H1 (cell line): ENCODE data around the gene LEMD2. TPM values are rescaled to one million over a fixed set of nuclear protein-coding genes. Genes with fewer than 3 reads are reported as not detected.

Experiments
- CTCF ChIA-PET: fragments of 300-600 bp; sonication (Branson Sonifier 250); formaldehyde crosslinking; loops from one replicate; lab custom pipeline; 2021; ENCODE audit not compliant: partially characterized antibody; lab: Charles Lee
- POLR2A ChIA-PET: fragments of 300-600 bp; sonication (Branson Sonifier 250); formaldehyde crosslinking; loops from one replicate; lab custom pipeline; 2021; ENCODE audit warnings: inconsistent platforms; ENCODE audit not compliant: partially characterized antibody; lab: Charles Lee
- DNase-seq, 2 experiments: peaks; one replicate each; pipeline versions ENCODE4 v3.0.0 to v3.0.0-alpha.2; 2010 to 2022; ENCODE audit warnings: low spot score in 2 of 2, low read depth in 1 of 2, mixed read lengths in 1 of 2
- FAIRE-seq: peaks from 2 replicates; lab custom pipeline; 2011; peaks lifted over from hg19 to GRCh38; lab: Jason Lieb, UNC
- H2AFZ ChIP-seq: 2 replicates; pipeline ENCODE4 v1.8.1; 2012; ENCODE audit warnings: low read length, inconsistent platforms
- H2AK5ac ChIP-seq: 2 replicates; pipeline ENCODE4 v1.6.1; 2013; ENCODE audit warnings: low read depth, low read length
- H2BK120ac ChIP-seq: replicated peaks from 2 replicates; pipeline ENCODE3; 2013; ENCODE audit warnings: low read depth, low read length, inconsistent platforms
- H2BK12ac ChIP-seq: 2 replicates; pipeline ENCODE4 v1.6.1; 2013; ENCODE audit warnings: low read depth, low read length
- H2BK15ac ChIP-seq: 2 replicates; pipeline ENCODE4 v1.6.1; 2013; ENCODE audit warnings: low read length
- H2BK20ac ChIP-seq: 2 replicates; pipeline ENCODE4 v1.6.1; 2013; ENCODE audit warnings: low read length
- H2BK5ac ChIP-seq: 2 replicates; pipeline ENCODE4 v1.6.1; 2013; ENCODE audit warnings: low read depth, low read length
- H3K14ac ChIP-seq: 2 replicates; pipeline ENCODE4 v1.6.1; 2013; ENCODE audit warnings: inconsistent platforms; ENCODE audit not compliant: insufficient read length
- H3K18ac ChIP-seq: 2 replicates; pipeline ENCODE4 v1.6.1; 2013; ENCODE audit warnings: low read length; ENCODE audit errors: extremely low read depth
- H3K23ac ChIP-seq: 2 replicates; pipeline ENCODE4 v1.6.1; 2013; ENCODE audit warnings: inconsistent platforms; ENCODE audit not compliant: insufficient read length
- H3K23me2 ChIP-seq: 2 replicates; pipeline ENCODE4 v1.6.1; 2013; ENCODE audit warnings: low read depth, low read length
- H3K27ac ChIP-seq: 2 replicates; pipeline ENCODE4 v1.6.1; 2011; ENCODE audit warnings: low read depth, low read length, inconsistent platforms
- H3K27me3 ChIP-seq, 4 experiments: replicated peaks in 1 of 4; 1 replicate in 1 of 4; 2 replicates in 3 of 4; pipeline versions ENCODE4 v1.6.1 to v1.8.1; 2011 to 2013; ENCODE audit warnings: low read length in 3 of 4, mild to moderate bottlenecking in 3 of 4, inconsistent platforms in 2 of 4, mixed read lengths in 2 of 4, moderate library complexity in 1 of 4; ENCODE audit not compliant: control insufficient read depth in 3 of 4, insufficient read depth in 3 of 4; ENCODE audit errors: extremely low read depth in 1 of 4
- H3K36me3 ChIP-seq, 4 experiments: 2 replicates each; pipeline versions ENCODE4 v1.6.1 to v1.8.1; 2011 to 2013; ENCODE audit warnings: mild to moderate bottlenecking in 4 of 4, low read length in 3 of 4, moderate library complexity in 2 of 4, control low read depth in 1 of 4, inconsistent platforms in 1 of 4; ENCODE audit not compliant: insufficient read depth in 4 of 4, control insufficient read depth in 2 of 4
- H3K4ac ChIP-seq: replicated peaks from 2 replicates; pipeline ENCODE3; 2013; ENCODE audit warnings: low read length, low read depth, mixed read lengths, inconsistent platforms; ENCODE audit not compliant: insufficient read length
- H3K4me1 ChIP-seq, 4 experiments: replicated peaks in 1 of 4; 1 replicate in 1 of 4; 2 replicates in 3 of 4; pipeline versions ENCODE4 v1.6.1 to v1.8.1; 2011 to 2013; ENCODE audit warnings: low read length in 3 of 4, inconsistent platforms in 2 of 4, mixed read lengths in 1 of 4; ENCODE audit not compliant: insufficient read depth in 4 of 4, control insufficient read depth in 3 of 4
- H3K4me2 ChIP-seq, 2 experiments: 2 replicates each; pipeline versions ENCODE4 v1.6.1 to v1.8.1; 2011 to 2013; ENCODE audit warnings: low read depth in 2 of 2, low read length in 2 of 2, control low read depth in 1 of 2, inconsistent platforms in 1 of 2, mild to moderate bottlenecking in 1 of 2; ENCODE audit not compliant: insufficient read depth in 1 of 2
- H3K4me3 ChIP-seq, 4 experiments: fragments of 200-600, 300-600 bp in 1 of 4; sonication (generic), shearing (Covaris generic), sonication (Bioruptor Twin) in 1 of 4; 2 replicates each; pipeline versions ENCODE4 v1.5.1 to v1.8.1; 2011 to 2016; ENCODE audit warnings: low read length in 4 of 4, low read depth in 3 of 4, control low read depth in 2 of 4, inconsistent platforms in 2 of 4, mild to moderate bottlenecking in 2 of 4, mixed read lengths in 1 of 4, moderate library complexity in 1 of 4; ENCODE audit not compliant: insufficient read depth in 2 of 4; ENCODE audit errors: extremely low read depth in 1 of 4
- H3K56ac ChIP-seq: replicated peaks from 2 replicates; pipeline ENCODE3; 2013; ENCODE audit warnings: low read depth, mild to moderate bottlenecking, mixed read lengths, low read length, inconsistent platforms; ENCODE audit not compliant: insufficient read length
- H3K79me1 ChIP-seq: 2 replicates; pipeline ENCODE4 v1.6.1; 2013; ENCODE audit warnings: low read depth, low read length, control low read depth
- H3K79me2 ChIP-seq, 2 experiments: 2 replicates each; pipeline versions ENCODE4 v1.6.1 to v1.8.1; 2012 to 2013; ENCODE audit warnings: low read length in 2 of 2, mild to moderate bottlenecking in 2 of 2, inconsistent platforms in 1 of 2; ENCODE audit not compliant: insufficient read depth in 2 of 2, control insufficient read depth in 1 of 2
- H3K9ac ChIP-seq, 4 experiments: replicated peaks in 1 of 4; 1 replicate in 1 of 4; 2 replicates in 3 of 4; pipeline versions ENCODE4 v1.6.1 to v1.8.1; 2011 to 2013; ENCODE audit warnings: low read depth in 3 of 4, low read length in 3 of 4, control low read depth in 2 of 4, mild to moderate bottlenecking in 2 of 4, moderate library complexity in 2 of 4, inconsistent platforms in 1 of 4; ENCODE audit errors: extremely low read depth in 1 of 4
- H3K9me3 ChIP-seq, 2 experiments: 2 replicates each; pipeline versions ENCODE4 v1.6.1 to v1.8.1; 2012 to 2013; ENCODE audit warnings: mild to moderate bottlenecking in 2 of 2, moderate library complexity in 2 of 2, control low read depth in 1 of 2, inconsistent platforms in 1 of 2, low read depth in 1 of 2, low read length in 1 of 2, mixed read lengths in 1 of 2; ENCODE audit not compliant: insufficient read depth in 2 of 2
- H4K20me1 ChIP-seq, 2 experiments: replicated peaks in 1 of 2; 2 replicates each; pipeline versions ENCODE3 to v1.8.1; 2011 to 2013; ENCODE audit warnings: inconsistent platforms in 2 of 2, low read length in 2 of 2, mild to moderate bottlenecking in 1 of 2; ENCODE audit not compliant: insufficient read depth in 2 of 2, control insufficient read depth in 1 of 2
- H4K5ac ChIP-seq: 2 replicates; pipeline ENCODE4 v1.6.1; 2013; ENCODE audit warnings: low read length, low read depth, mixed read lengths, inconsistent platforms; ENCODE audit not compliant: insufficient read length
- H4K8ac ChIP-seq: 2 replicates; pipeline ENCODE4 v1.8.0; 2013; ENCODE audit warnings: mild to moderate bottlenecking, moderate library complexity, low read length, inconsistent platforms; ENCODE audit not compliant: insufficient read depth; ENCODE audit errors: extremely low read depth
- H4K91ac ChIP-seq: replicated peaks from 2 replicates; pipeline ENCODE3; 2013; ENCODE audit warnings: low read length, mixed read lengths, inconsistent platforms; ENCODE audit not compliant: insufficient read length
- CTBP2 ChIP-seq: IDR thresholded peaks from 2 replicates; pipeline ENCODE4 v1.7.0; 2011; ENCODE audit warnings: borderline replicate concordance, mild to moderate bottlenecking, moderate library complexity, mixed read lengths, low read length; ENCODE audit not compliant: insufficient read depth, insufficient read length
- HDAC6 ChIP-seq: IDR thresholded peaks from one replicate; pipeline ENCODE4 v1.7.1; 2012; ENCODE audit warnings: low read depth, mild to moderate bottlenecking, inconsistent platforms, low read length, moderate library complexity
- MAFK ChIP-seq: IDR thresholded peaks from 2 replicates; pipeline ENCODE4 v1.6.1; 2012; ENCODE audit warnings: low read depth, mild to moderate bottlenecking, improper control_type of control experiment, low read length
- RFX5 ChIP-seq: IDR thresholded peaks from 2 replicates; pipeline ENCODE4 v1.6.1; 2011; ENCODE audit warnings: low read depth, low read length, improper control_type of control experiment, borderline replicate concordance
- SIN3A ChIP-seq, 2 experiments: IDR thresholded peaks in 1 of 2; conservative IDR thresholded peaks in 1 of 2; 2 replicates each; pipeline ENCODE4 v1.6.1; 2011 to 2012; ENCODE audit warnings: low read length in 2 of 2, improper control_type of control experiment in 1 of 2, low read depth in 1 of 2, mild to moderate bottlenecking in 1 of 2
- SP1 ChIP-seq: IDR thresholded peaks from 2 replicates; pipeline ENCODE4 v1.6.1; 2011; ENCODE audit warnings: low read depth, low read length
- WGBS, 2 experiments: shearing (Covaris generic) in 1 of 2; methylation state at CpG; one replicate each; pipeline versions ENCODE4 v1.1.6 to v1.1.7; 2013 to 2015; ENCODE audit warnings: low lambda C conversion rate in 2 of 2, mixed read lengths in 2 of 2, inconsistent platforms in 1 of 2, low coverage in 1 of 2, missing lambda C conversion rate in 1 of 2; ENCODE audit not compliant: insufficient replicate concordance in 2 of 2, insufficient coverage in 1 of 2, insufficient read length in 1 of 2; ENCODE audit errors: extremely low coverage in 1 of 2, missing lambda C conversion rate in 1 of 2; 5-methylcytosine and 5-hydroxymethylcytosine counted together
- polyA plus RNA-seq, 7 experiments: library from polyadenylated mRNA; depleted of rRNA in 3 of 7; stranded (reverse) in 5 of 7; unstranded in 2 of 7; fragments of >200 nt in 5 of 7; fragments of 200-250 nt in 2 of 7; gene quantifications; 1 replicate in 5 of 7; 2 replicates in 1 of 7; 4 replicates in 1 of 7; pipeline versions ENCODE4 v1.2.1 to v1.2.3, GENCODE V29; 2011 to 2013; ENCODE audit warnings: missing spikeins in 2 of 7, mixed read lengths in 2 of 7
- total RNA-seq: library from RNA; stranded (reverse); fragmentation: NEBNext Ultra II Directional; extraction: Animal tissue kit (Norgen Biotek cat#: 25700); gene quantifications from 2 replicates; pipeline ENCODE4 v1.2.1, GENCODE V29; 2021
- TF ChIP-seq, protein P1 (sequence below), 3 experiments: IDR thresholded peaks; 1 replicate in 2 of 3; 2 replicates in 1 of 3; pipeline versions ENCODE4 v1.5.1 to v1.6.1; 2011; ENCODE audit warnings: low read length in 3 of 3, mild to moderate bottlenecking in 3 of 3, inconsistent platforms in 2 of 3, low read depth in 1 of 3, moderate library complexity in 1 of 3; ENCODE audit not compliant: insufficient read depth in 1 of 3; ENCODE audit errors: control extremely low read depth in 1 of 3

The LEMD2 gene
- total and polyA plus RNA-seq, 2 of the 8 experiments (the other 6 are each of a cell fraction or from before 2014, with no cell fraction given), result 32.7 to 57.3 TPM

DNA sequence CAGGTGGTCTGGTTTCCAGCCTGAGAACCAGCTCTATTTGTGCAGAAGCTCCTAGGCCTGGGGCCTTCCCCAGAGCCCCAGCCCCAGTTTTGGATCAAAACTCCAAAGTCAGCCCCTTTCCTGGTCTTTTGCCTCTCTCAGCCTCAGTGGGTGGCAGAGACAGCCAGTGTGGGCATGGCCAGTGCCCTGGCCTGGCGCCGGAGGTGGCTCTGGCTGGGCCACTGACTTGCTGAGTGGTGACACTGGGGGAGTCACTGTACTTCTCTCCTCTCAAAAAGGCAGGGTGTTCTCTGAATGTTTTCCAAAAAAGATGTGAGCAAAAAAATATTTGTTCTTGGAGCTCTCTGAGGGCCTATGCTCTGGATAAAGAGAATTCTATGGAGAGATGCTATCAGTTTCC is 34.9 kb upstream of the LEMD2 start:
- Histone ChIP-seq H3K27ac (no peak overlapping the region), H3K18ac (no peak overlapping the region; the same call in 1 of the 2 replicates), H3K27me3 (peaks cover 0 to 3% (median 0%) of the 10 kb centered on the region in 4 experiments; a peak in 4 of 7 replicates), H3K56ac (no peak overlapping the region), H3K4me3 (no peak overlapping the region), H4K91ac (no peak overlapping the region), H3K4me1 (peaks cover 0 to 19% (median 9%) of the 10 kb centered on the region in 4 experiments; a peak in 6 of 7 replicates), H2AK5ac (no peak overlapping the region; the same call in 1 of the 2 replicates), H3K23ac (no peak overlapping the region), H2BK120ac (no peak overlapping the region), H3K4me2 (no peak overlapping the region), H2BK20ac (no peak overlapping the region), H3K79me1 (no peaks in the 10 kb centered on the region), H2BK15ac (peak overlapping the region; percentile 46; the same call in 1 of the 2 replicates), H3K79me2 (no peaks in the 10 kb centered on the region), H4K8ac (no peak overlapping the region), H3K36me3 (no peaks in the 10 kb centered on the region), H3K23me2 (no peaks in the 10 kb centered on the region), H4K5ac (no peak overlapping the region), H2BK12ac (no peak overlapping the region), H3K4ac (no peak overlapping the region), H3K14ac (no peak overlapping the region), H2AFZ (no peak overlapping the region), H3K9ac (no peak overlapping the region), H2BK5ac (no peak overlapping the region), H4K20me1 (no peaks in the 10 kb centered on the region), H3K9me3 (no peaks in the 10 kb centered on the region)
- ChIA-PET POLR2A (interaction anchor here (1.2 to 1.5 kb wide), 2 partner anchors 31 to 35 kb away, joined by 3 read pairs; partner anchors contain the start of gene LEMD2), CTCF (interaction anchor here (0.9 to 7.4 kb wide), 21 partner anchors 9 to 331 kb away, joined by 3 to 97 read pairs (median 5); no protein-coding TSS in a partner anchor)
- 83% methylated on average over 1 of the region's 2 CpGs; no CpG with 5 or more reads in 1 of the 2 experiments for WGBS, 2 experiments
- no peak for TF ChIP-seq RFX5
- TF ChIP-seq HDAC6, result no peak
- TF ChIP-seq SIN3A (conservative IDR thresholded peaks at IDR 0.05 in 1 of 2, IDR thresholded peaks at IDR 0.05 in 1 of 2; ENCODE audit: low read depth in 1 of 2, low read length in 2 of 2), result no peak
- TF ChIP-seq, protein P1, sequence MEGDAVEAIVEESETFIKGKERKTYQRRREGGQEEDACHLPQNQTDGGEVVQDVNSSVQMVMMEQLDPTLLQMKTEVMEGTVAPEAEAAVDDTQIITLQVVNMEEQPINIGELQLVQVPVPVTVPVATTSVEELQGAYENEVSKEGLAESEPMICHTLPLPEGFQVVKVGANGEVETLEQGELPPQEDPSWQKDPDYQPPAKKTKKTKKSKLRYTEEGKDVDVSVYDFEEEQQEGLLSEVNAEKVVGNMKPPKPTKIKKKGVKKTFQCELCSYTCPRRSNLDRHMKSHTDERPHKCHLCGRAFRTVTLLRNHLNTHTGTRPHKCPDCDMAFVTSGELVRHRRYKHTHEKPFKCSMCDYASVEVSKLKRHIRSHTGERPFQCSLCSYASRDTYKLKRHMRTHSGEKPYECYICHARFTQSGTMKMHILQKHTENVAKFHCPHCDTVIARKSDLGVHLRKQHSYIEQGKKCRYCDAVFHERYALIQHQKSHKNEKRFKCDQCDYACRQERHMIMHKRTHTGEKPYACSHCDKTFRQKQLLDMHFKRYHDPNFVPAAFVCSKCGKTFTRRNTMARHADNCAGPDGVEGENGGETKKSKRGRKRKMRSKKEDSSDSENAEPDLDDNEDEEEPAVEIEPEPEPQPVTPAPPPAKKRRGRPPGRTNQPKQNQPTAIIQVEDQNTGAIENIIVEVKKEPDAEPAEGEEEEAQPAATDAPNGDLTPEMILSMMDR (IDR thresholded peaks at IDR 0.05; ENCODE audit: control extremely low read depth in 1 of 3, insufficient read depth in 1 of 3, low read depth in 1 of 3, low read length in 3 of 3), result no peak
- no peak for TF ChIP-seq MAFK
- no peak for TF ChIP-seq SP1
- no peak for TF ChIP-seq CTBP2
- FAIRE-seq (no peak), DNase-seq (no peak)
